Measurements from ENCODE around the gene JAKMIP2.

- no peak for TF ChIP-seq SREBF1 (IDR thresholded peaks at IDR 0.05; ENCODE audit: low read length)
- TF ChIP-seq CEBPB (IDR thresholded peaks at IDR 0.05; ENCODE audit: borderline replicate concordance in 1 of 2, low read depth in 2 of 2, low read length in 2 of 2): no peak
- no peak for TF ChIP-seq FOXM1 (IDR thresholded peaks at IDR 0.05; ENCODE audit: low read depth, low read length)
These were observed 111.7 kb downstream of the JAKMIP2 start for GRCh38 chr5:147670815-147671214.

Measured in GM12878 (cell line).